ENCODE data around the gene TUBA1C.

- TF ChIP-seq POLR2A (IDR thresholded peaks at IDR 0.05) = no peak
- TF ChIP-seq POLR2AphosphoS5 (IDR thresholded peaks at IDR 0.05) = no peak
- no peak for TF ChIP-seq CTCF (IDR thresholded peaks at IDR 0.05)
Observed at GRCh38 chr12:49294804-49295081, 29.9 kb downstream of the TUBA1C start.

Data from gastroesophageal sphincter (tissue), 3 donors.